GM12878 (cell line): ENCODE measurements around the gene FAM76A. TPM values are rescaled to one million over a fixed set of nuclear protein-coding genes. Genes with fewer than 3 reads are reported as not detected.

Experiments used
- CREB1 ChIP-seq: IDR thresholded peaks from 2 replicates; pipeline ENCODE4 v1.6.1; 2012; ENCODE audit warnings: low read depth, mild to moderate bottlenecking, inconsistent platforms
- MYC ChIP-seq: IDR thresholded peaks from 2 replicates; pipeline ENCODE4 v1.6.1; 2011; ENCODE audit warnings: mild to moderate bottlenecking, low read length, moderate library complexity, inconsistent platforms; ENCODE audit not compliant: insufficient read depth, insufficient replicate concordance, insufficient read length, severe bottlenecking
- RAD21 ChIP-seq: IDR thresholded peaks from 2 replicates; pipeline ENCODE4 v1.6.1; 2011; ENCODE audit warnings: mild to moderate bottlenecking, low read depth, low read length, moderate library complexity; ENCODE audit not compliant: insufficient read depth
- SMAD1 ChIP-seq: fragments of 450-650 bp; IDR thresholded peaks from 2 replicates; pipeline ENCODE4 v1.6.1; 2018; ENCODE audit warnings: mild to moderate bottlenecking, low read depth; ENCODE audit not compliant: partially characterized antibody
- SMC3 ChIP-seq: IDR thresholded peaks from 2 replicates; pipeline ENCODE4 v1.6.1; 2011; ENCODE audit warnings: low read length, improper control_type of control experiment, borderline replicate concordance
- SREBF2 ChIP-seq: IDR thresholded peaks from 2 replicates; pipeline ENCODE4 v1.6.1; 2012; ENCODE audit warnings: mild to moderate bottlenecking, low read length
- polyA plus RNA-seq, 11 experiments: library from polyadenylated mRNA; depleted of rRNA in 4 of 11; unstranded in 6 of 11; stranded (reverse) in 5 of 11; fragments of >200 nt; fragmentation: Nextera tagmentation in 4 of 11; fragmentation: Illumina TruSeq in 1 of 11; extraction: Ambion mirVana in 4 of 11; extraction: Trizol in 1 of 11; gene quantifications; 1 replicate in 1 of 11; 2 replicates in 10 of 11; pipeline versions ENCODE4 v1.2.1 to v1.2.3, GENCODE V29; 2011 to 2016; ENCODE audit warnings: inconsistent platforms in 2 of 11, missing spikeins in 2 of 11, low read depth in 1 of 11
- total RNA-seq, 4 experiments: library from RNA; depleted of rRNA in 3 of 4; stranded (reverse); fragments of >200 nt in 3 of 4; fragmentation: Illumina TruSeq in 1 of 4; extraction: Trizol in 1 of 4; gene quantifications; 2 replicates each; pipeline versions ENCODE4 v1.2.1 to v1.2.3, GENCODE V29; 2013 to 2021
- TF ChIP-seq, protein P1 (sequence below): fragments of 450-650 bp; IDR thresholded peaks from 2 replicates; pipeline ENCODE4 v1.6.1; 2017; ENCODE audit warnings: mild to moderate bottlenecking, moderate library complexity

The FAM76A gene
- total and polyA plus RNA-seq, 10 of the 15 experiments (the other 5 are each of a cell fraction or from before 2014, with no cell fraction given): 5.4 to 13.4 (median 7.6) TPM

GRCh38 chr1:27719286-27720251, 6.2 kb upstream of the FAM76A start (continued):
- TF ChIP-seq, protein P1, sequence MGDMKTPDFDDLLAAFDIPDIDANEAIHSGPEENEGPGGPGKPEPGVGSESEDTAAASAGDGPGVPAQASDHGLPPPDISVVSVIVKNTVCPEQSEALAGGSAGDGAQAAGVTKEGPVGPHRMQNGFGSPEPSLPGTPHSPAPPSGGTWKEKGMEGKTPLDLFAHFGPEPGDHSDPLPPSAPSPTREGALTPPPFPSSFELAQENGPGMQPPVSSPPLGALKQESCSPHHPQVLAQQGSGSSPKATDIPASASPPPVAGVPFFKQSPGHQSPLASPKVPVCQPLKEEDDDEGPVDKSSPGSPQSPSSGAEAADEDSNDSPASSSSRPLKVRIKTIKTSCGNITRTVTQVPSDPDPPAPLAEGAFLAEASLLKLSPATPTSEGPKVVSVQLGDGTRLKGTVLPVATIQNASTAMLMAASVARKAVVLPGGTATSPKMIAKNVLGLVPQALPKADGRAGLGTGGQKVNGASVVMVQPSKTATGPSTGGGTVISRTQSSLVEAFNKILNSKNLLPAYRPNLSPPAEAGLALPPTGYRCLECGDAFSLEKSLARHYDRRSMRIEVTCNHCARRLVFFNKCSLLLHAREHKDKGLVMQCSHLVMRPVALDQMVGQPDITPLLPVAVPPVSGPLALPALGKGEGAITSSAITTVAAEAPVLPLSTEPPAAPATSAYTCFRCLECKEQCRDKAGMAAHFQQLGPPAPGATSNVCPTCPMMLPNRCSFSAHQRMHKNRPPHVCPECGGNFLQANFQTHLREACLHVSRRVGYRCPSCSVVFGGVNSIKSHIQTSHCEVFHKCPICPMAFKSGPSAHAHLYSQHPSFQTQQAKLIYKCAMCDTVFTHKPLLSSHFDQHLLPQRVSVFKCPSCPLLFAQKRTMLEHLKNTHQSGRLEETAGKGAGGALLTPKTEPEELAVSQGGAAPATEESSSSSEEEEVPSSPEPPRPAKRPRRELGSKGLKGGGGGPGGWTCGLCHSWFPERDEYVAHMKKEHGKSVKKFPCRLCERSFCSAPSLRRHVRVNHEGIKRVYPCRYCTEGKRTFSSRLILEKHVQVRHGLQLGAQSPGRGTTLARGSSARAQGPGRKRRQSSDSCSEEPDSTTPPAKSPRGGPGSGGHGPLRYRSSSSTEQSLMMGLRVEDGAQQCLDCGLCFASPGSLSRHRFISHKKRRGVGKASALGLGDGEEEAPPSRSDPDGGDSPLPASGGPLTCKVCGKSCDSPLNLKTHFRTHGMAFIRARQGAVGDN: no peak
- TF ChIP-seq CREB1 (no peak), SMC3 (peak; percentile 57; the same call in 1 of the 2 replicates), SMAD1 (no peak), SREBF2 (no peak), MYC (no peak), RAD21 (peak; percentile 61)
